GM12892 (cell line): ENCODE data around the gene GPC2.

Experiments used
- POLR2A ChIP-seq: IDR thresholded peaks from 2 replicates; pipeline ENCODE4 v1.6.1; 2011; ENCODE audit warnings: low read depth, low read length, control low read depth
- TAF1 ChIP-seq: IDR thresholded peaks from 2 replicates; pipeline ENCODE4 v1.6.1; 2011; ENCODE audit warnings: low read depth, mild to moderate bottlenecking, control low read depth, low read length, borderline replicate concordance

GRCh38 chr7:100120733-100121036 lies 56.5 kb downstream of the GPC2 start:
- TF ChIP-seq POLR2A (no peak), TAF1 (no peak)
